PC-9 (cell line): ENCODE data around the gene ATP2C2. TPM values are rescaled to one million over a fixed set of nuclear protein-coding genes. Genes with fewer than 3 reads are reported as not detected.

Experiments
- BruUV-seq: library from RNA; stranded (reverse); fragments of 400-500 nt; replicated peaks from 2 replicates; lab custom pipeline; 2021; lab: Mats Ljungman, UMichigan
- CTCF ChIA-PET: fragments of 300-600 bp; sonication (Branson Sonifier 250); formaldehyde crosslinking; loops from one replicate; lab custom pipeline; 2022; ENCODE audit warnings: antibody characterized with exemption; lab: Charles Lee
- POLR2A ChIA-PET: fragments of 300-600 bp; sonication (Branson Sonifier 250); formaldehyde crosslinking; loops from one replicate; lab custom pipeline; 2022; ENCODE audit warnings: antibody characterized with exemption; ENCODE audit not compliant: unreplicated experiment; lab: Charles Lee
- DNase-seq, 2 experiments: peaks; one replicate each; pipeline versions ENCODE4 v3.0.0 to v3.0.0-alpha.2; 2015 to 2022; ENCODE audit warnings: mixed read lengths in 1 of 2
- H2AFZ ChIP-seq: fragments of 200-600 bp; sonication (generic); 2 replicates; pipeline ENCODE4 v1.8.1; 2017; ENCODE audit warnings: antibody characterized with exemption
- H3F3A ChIP-seq: fragments of 200-600 bp; sonication (generic); 2 replicates; pipeline ENCODE4 v1.8.1; 2017; ENCODE audit warnings: antibody characterized with exemption, mild to moderate bottlenecking, low read depth; ENCODE audit not compliant: insufficient read depth
- H3K27ac ChIP-seq: fragments of 200-600 bp; sonication (generic); 2 replicates; pipeline ENCODE4 v1.6.1; 2016; ENCODE audit warnings: mixed run types
- H3K27me3 ChIP-seq: fragments of 200-600 bp; sonication (generic); 2 replicates; pipeline ENCODE4 v1.6.1; 2016; ENCODE audit warnings: low read depth, mixed run types; ENCODE audit not compliant: insufficient read depth
- H3K36me3 ChIP-seq: fragments of 200-600 bp; sonication (generic); 2 replicates; pipeline ENCODE4 v1.6.1; 2016; ENCODE audit warnings: low read depth, mixed run types
- H3K4me1 ChIP-seq: fragments of 200-600 bp; sonication (generic); replicated peaks from 2 replicates; pipeline ENCODE4 v1.6.1; 2016; ENCODE audit warnings: mixed run types; ENCODE audit not compliant: insufficient read depth
- H3K4me2 ChIP-seq: fragments of 200-600 bp; sonication (generic); 2 replicates; pipeline ENCODE4 v1.6.1; 2017; ENCODE audit warnings: mixed run types
- H3K4me3 ChIP-seq: fragments of 200-600 bp; sonication (generic); 2 replicates; pipeline ENCODE4 v1.6.1; 2016; ENCODE audit warnings: mixed run types
- H3K79me2 ChIP-seq: fragments of 200-600 bp; sonication (generic); 2 replicates; pipeline ENCODE4 v1.6.1; 2017; ENCODE audit warnings: low read depth, mixed run types
- H3K9me2 ChIP-seq: fragments of 200-600 bp; sonication (generic); 2 replicates; pipeline ENCODE4 v1.8.1; 2017; ENCODE audit warnings: mild to moderate bottlenecking; ENCODE audit not compliant: insufficient read depth
- H3K9me3 ChIP-seq: fragments of 200-600 bp; sonication (generic); 2 replicates; pipeline ENCODE4 v1.8.1; 2016; ENCODE audit warnings: low read depth; ENCODE audit not compliant: insufficient read depth
- H4K20me1 ChIP-seq: fragments of 200-600 bp; sonication (generic); 2 replicates; pipeline ENCODE4 v1.8.1; 2017; ENCODE audit not compliant: insufficient read depth
- CTCF ChIP-seq: fragments of 200-600 bp; sonication (generic); conservative IDR thresholded peaks from 2 replicates; pipeline ENCODE4 v1.6.1; 2017; ENCODE audit warnings: mixed run types, antibody characterized with exemption, mild to moderate bottlenecking, moderate library complexity
- EZH2 ChIP-seq: fragments of 200-600 bp; sonication (generic); IDR thresholded peaks from 2 replicates; pipeline ENCODE4 v1.8.0; 2017; ENCODE audit warnings: antibody characterized with exemption, low read depth
- intact Hi-C: fragments of 100-400 bp; cut with micrococcal nuclease; formaldehyde crosslinking; loops from one replicate; pipeline ENCODE4 v1.10.0; 2022; ENCODE audit not compliant: unreplicated experiment
- total RNA-seq: library from RNA; stranded (reverse); gene quantifications from 2 replicates; pipeline ENCODE4 v1.2.3, GENCODE V29; 2021

The ATP2C2 gene
- total RNA-seq, 1 experiment from 2014 or later: 17.2 TPM

DNA sequence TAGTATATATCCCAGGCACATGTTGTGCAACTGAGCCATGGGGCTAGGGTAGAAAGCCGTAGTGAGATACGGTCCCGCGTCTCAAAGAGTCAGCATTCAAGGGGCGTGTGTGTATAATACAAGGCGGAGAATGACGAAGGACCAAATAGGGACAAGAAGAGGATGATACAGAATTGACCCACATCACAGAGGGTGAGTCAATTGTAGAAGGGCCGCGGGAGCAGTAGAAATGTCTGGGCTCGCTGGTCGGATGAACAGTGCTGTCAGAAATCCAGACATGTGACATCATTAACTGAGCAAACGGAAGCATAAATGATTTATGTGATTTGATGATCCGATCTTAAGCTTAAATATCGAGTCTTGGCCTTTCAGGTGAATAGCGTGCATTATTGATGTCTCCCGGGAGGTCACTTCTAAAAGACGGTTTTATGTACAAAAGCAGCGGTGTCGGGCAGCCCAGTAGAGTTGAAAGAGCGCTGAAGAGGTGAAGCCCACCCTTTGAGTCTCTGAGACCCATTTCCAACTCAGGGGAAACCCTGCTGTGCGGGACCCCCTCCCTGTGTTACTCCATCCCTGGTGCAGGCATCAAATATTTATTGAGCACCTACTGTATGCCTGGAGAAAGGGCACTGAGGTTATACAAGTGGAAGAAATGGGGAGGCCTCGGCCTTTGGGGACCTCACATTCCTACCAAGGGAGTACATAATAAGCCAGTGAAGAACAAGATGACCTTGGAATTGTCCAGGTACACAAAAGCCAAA is 45.1 kb downstream of the ATP2C2 start:
- no peak overlapping the region for H3K27ac ChIP-seq
- H3K79me2 ChIP-seq: no peaks in the 10 kb centered on the region
- H3K36me3 ChIP-seq: no peaks in the 10 kb centered on the region
- no peaks in the 10 kb centered on the region for H3K27me3 ChIP-seq
- H3K4me2 ChIP-seq: no peak overlapping the region
- H3K4me1 ChIP-seq: no peaks in the 10 kb centered on the region
- ChIA-PET CTCF (no interaction called here), POLR2A (no interaction called here)
- BruUV-seq: no TSS peak
- H3K9me2 ChIP-seq: no peaks in the 10 kb centered on the region
- H4K20me1 ChIP-seq: no peaks in the 10 kb centered on the region
- TF ChIP-seq EZH2 (no peak), CTCF (no peak)
- H2AFZ ChIP-seq: no peak overlapping the region
- no peak for DNase-seq
- H3K9me3 ChIP-seq: no peaks in the 10 kb centered on the region
- H3F3A ChIP-seq: peaks cover 5% of the 10 kb centered on the region; the same call in 1 of the 2 replicates
- no peak overlapping the region for H3K4me3 ChIP-seq
- intact Hi-C loops: no loop called here

DNA sequence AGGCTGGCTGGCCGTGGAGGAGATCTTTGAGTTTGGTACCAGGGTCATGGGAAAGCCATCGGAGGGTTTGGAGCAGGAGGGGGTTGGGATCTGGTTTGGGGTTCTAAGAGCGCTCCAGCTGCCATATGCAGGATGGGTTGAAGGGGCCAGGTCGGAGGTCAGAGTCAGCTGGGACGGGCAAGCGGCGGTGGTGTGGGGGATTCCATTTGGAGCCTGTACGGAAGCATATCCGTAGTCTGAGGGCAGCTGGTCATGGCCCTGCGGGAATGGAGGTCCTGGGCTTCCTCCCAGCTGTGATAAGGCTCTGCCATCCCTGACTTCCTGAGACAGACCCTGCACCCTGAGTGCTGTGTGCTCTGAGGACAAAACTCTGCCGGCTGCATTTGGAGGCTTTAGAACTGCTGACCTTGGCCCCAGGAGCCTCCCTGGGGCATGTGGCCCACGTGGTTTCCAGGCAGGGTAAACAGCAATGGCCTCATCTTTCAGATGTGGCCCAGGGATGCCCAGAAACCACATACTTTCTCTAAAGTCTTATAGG is 46.5 kb downstream of the ATP2C2 start:
- no peaks in the 10 kb centered on the region for H3K27me3 ChIP-seq
- H3K79me2 ChIP-seq: no peaks in the 10 kb centered on the region
- no peak overlapping the region for H3K4me2 ChIP-seq
- no peak overlapping the region for H2AFZ ChIP-seq
- TF ChIP-seq EZH2 (no peak), CTCF (no peak)
- POLR2A ChIA-PET: no interaction called here
- CTCF ChIA-PET: no interaction called here
- H4K20me1 ChIP-seq: no peaks in the 10 kb centered on the region
- intact Hi-C loops: no loop called here
- no peak overlapping the region for H3K27ac ChIP-seq
- H3F3A ChIP-seq: peaks cover 5% of the 10 kb centered on the region; the same call in 1 of the 2 replicates
- H3K4me1 ChIP-seq: no peaks in the 10 kb centered on the region
- H3K9me3 ChIP-seq: no peaks in the 10 kb centered on the region
- BruUV-seq: no TSS peak
- no peak overlapping the region for H3K4me3 ChIP-seq
- no peaks in the 10 kb centered on the region for H3K36me3 ChIP-seq
- no peaks in the 10 kb centered on the region for H3K9me2 ChIP-seq
- no peak for DNase-seq

- no TSS peak for BruUV-seq
- Histone ChIP-seq H3K36me3 (no peaks in the 10 kb centered on the region), H3K4me1 (no peaks in the 10 kb centered on the region), H3K27ac (no peak overlapping the region), H3K9me3 (no peaks in the 10 kb centered on the region), H3K27me3 (no peaks in the 10 kb centered on the region), H4K20me1 (no peaks in the 10 kb centered on the region), H3K9me2 (no peaks in the 10 kb centered on the region), H3K4me3 (no peak overlapping the region), H3K79me2 (no peaks in the 10 kb centered on the region), H3K4me2 (no peak overlapping the region), H3F3A (no peaks in the 10 kb centered on the region), H2AFZ (no peak overlapping the region)
- intact Hi-C loops: no loop called here
- ChIA-PET POLR2A (no interaction called here), CTCF (no interaction called here)
- DNase-seq: no peak
- TF ChIP-seq EZH2 (no peak), CTCF (no peak)
These were observed 48.3 kb downstream of the ATP2C2 start for GRCh38 chr16:84416407-84417321.
